GM06990 (cell line): ENCODE results near the gene TMEM178B.

ENCODE experiments used
- DNase-seq: peaks from one replicate; pipeline ENCODE4 v3.0.0-alpha.2; 2011; ENCODE audit not compliant: insufficient read length; ENCODE audit errors: extremely low read depth
- H3K27me3 ChIP-seq: replicated peaks from 2 replicates; pipeline ENCODE4 v1.6.0; 2011; ENCODE audit warnings: low read length; ENCODE audit not compliant: control insufficient read depth, insufficient read depth
- H3K36me3 ChIP-seq: 2 replicates; pipeline ENCODE4 v1.5.1; 2011; ENCODE audit warnings: low read length; ENCODE audit not compliant: control insufficient read depth, insufficient read depth
- H3K4me3 ChIP-seq: replicated peaks from 2 replicates; pipeline ENCODE4 v1.5.1; 2011; ENCODE audit warnings: low read depth, mild to moderate bottlenecking, control low read depth, low read length
- TF ChIP-seq, protein P1 (sequence below): IDR thresholded peaks from 2 replicates; pipeline ENCODE4 v1.5.1; 2011; ENCODE audit warnings: low read length, control low read depth, mild to moderate bottlenecking, inconsistent platforms; ENCODE audit not compliant: insufficient read depth, poor library complexity, severe bottlenecking

Gene TMEM178B

DNA sequence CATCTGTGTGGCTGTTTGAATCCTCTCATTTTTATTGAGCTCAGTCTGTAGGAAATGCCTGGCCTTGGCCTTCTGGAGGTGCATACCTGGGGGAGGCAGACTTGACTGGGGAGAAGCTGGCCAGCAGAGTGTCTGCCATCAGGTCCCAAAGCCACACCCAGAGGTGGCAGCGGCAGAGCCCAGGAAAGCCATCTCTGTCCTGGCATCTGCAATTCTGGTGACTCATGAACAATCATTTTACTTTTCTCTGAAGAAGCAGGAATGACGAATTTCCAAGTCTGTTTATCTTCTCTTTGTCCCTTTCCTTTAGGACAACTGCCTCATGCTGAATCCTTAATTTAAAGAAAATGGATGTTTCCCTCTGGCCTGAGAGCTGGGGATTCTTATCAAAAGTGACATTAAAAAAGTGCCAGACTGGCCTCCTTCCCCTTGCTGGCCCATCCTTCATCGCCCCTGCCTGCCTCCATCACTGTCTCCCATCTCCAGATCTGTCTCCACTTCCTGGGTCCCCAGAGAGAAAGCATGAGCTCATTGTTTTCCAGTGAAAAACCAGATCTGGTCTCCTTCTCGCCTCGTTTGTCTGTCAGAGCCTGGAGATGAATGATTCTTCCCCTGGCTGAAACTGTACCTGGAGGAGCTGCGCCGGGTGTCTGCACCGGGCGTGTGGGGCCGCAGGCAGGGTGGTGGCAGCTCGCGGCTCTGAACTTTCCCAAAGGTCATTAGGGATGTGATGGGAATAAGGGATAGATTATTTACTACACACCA, 124.5 kb downstream of the TMEM178B start:
- H3K27me3 ChIP-seq = no peaks in the 10 kb centered on the region; the same call in 1 of the 2 replicates
- TF ChIP-seq, protein P1, sequence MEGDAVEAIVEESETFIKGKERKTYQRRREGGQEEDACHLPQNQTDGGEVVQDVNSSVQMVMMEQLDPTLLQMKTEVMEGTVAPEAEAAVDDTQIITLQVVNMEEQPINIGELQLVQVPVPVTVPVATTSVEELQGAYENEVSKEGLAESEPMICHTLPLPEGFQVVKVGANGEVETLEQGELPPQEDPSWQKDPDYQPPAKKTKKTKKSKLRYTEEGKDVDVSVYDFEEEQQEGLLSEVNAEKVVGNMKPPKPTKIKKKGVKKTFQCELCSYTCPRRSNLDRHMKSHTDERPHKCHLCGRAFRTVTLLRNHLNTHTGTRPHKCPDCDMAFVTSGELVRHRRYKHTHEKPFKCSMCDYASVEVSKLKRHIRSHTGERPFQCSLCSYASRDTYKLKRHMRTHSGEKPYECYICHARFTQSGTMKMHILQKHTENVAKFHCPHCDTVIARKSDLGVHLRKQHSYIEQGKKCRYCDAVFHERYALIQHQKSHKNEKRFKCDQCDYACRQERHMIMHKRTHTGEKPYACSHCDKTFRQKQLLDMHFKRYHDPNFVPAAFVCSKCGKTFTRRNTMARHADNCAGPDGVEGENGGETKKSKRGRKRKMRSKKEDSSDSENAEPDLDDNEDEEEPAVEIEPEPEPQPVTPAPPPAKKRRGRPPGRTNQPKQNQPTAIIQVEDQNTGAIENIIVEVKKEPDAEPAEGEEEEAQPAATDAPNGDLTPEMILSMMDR = no peak
- DNase-seq = no peak

DNA sequence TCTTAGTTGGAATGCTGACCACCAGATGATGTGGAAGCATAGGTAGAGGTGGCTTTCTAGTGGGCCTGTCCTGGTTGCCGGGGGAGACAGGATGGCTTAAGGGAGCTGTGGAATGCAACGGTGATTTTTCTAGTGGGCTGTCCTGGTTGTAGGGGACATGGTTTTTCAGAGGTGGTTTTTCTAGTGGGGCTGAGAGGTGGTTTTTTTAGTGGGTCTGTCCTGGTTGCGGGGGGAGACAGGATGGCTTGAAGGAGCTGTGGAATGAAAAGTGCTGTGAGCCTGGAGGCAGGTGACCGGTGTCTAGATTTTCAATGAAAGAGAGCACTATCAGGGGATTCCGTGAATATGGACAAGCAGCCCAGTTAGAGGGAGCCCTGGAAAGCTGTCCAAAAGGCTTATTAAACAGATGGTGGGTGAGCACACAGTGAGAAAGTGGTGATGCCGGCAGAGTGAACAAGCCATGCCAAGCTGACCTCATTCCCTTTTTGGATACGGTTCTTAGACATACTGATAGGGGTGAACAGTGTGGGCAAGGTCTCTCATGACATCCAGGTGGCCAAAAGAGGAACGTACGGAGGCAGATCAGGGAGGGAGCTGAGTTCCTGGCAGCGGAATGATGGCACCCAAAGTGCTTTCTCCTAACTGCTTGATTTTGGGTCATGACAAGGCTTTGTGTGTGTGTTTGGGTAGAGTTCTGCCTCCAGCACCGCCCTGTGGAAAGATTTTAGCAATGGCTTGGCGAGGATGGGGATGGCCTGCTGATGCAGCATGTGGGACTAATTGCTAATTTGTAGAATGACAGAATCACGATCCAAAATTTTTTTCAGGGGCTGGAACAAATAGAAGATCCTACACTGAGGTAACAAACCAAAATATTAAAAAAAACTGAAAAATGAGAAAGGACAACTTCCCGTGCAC, 126.6 kb downstream of the TMEM178B start:
- H3K36me3 ChIP-seq = no peaks in the 10 kb centered on the region
- H3K27me3 ChIP-seq = no peaks in the 10 kb centered on the region; the same call in 1 of the 2 replicates
- H3K4me3 ChIP-seq = no peak overlapping the region
- TF ChIP-seq, protein P1 = no peak
- DNase-seq = no peak

More for the DNA sequence above, 124.5 kb downstream of the TMEM178B start:
- Histone ChIP-seq H3K4me3 (no peak overlapping the region), H3K36me3 (no peaks in the 10 kb centered on the region)

DNA sequence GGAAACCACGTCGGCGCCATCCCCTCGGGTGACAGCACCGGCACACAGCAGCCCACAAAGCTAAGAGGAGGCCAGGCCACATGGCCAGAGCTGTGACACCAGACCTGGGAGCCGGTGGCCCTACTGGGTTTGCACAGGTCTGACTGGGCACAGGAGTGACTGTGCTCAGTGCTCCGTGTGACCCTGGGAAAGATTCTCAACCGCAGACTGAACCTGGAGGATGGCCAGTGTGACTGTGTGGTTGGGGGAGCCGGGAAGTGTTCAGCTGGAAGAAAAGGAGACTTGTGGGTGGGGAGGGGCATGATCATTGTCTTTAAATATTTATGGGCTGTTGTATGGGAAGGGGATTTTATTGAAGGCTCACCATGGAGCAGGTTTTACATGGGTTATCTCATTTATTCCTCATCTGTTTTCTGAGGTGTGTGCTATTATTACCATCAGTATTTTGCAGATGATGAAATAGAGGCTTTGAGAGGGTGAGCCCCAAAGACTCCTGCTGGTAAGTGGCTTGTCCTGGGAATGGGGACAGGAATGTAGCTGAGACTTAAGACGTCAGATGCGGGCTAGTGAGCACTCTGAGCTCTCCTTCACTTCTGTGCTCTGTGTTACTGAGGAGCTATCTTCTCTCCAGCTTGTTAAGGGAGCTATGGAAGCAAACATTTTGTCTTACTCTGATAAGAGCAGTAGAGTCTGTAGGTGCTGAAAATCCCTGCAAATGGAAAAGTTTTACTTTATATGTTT, 127.5 kb downstream of the TMEM178B start:
- DNase-seq = no peak
- TF ChIP-seq, protein P1 = no peak
- Histone ChIP-seq H3K27me3 (no peaks in the 10 kb centered on the region; the same call in 1 of the 2 replicates), H3K36me3 (no peaks in the 10 kb centered on the region), H3K4me3 (no peak overlapping the region)

DNA sequence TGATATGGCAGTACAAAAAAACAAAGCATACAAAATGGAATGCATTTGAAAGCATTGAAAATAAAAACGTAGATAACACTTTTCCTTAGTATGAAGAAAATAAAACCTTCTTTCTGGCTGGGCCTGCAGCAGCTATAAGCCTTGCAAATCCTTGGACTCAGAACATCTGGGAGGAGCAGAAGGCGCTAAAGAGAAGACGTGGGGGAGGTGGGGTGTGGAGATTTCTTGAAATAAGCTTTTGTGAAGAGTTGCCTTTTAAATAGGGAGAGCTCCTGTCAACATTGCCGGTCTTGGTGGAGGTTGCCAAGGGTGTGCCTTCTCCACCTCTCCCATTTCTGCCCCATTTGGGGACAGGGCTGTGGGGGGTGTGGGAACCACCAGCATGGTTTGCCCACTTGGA, 128.7 kb downstream of the TMEM178B start:
- H3K36me3 ChIP-seq = no peaks in the 10 kb centered on the region
- H3K4me3 ChIP-seq = no peak overlapping the region
- no peak for DNase-seq
- H3K27me3 ChIP-seq = no peaks in the 10 kb centered on the region; the same call in 1 of the 2 replicates
- TF ChIP-seq, protein P1 = no peak

DNA sequence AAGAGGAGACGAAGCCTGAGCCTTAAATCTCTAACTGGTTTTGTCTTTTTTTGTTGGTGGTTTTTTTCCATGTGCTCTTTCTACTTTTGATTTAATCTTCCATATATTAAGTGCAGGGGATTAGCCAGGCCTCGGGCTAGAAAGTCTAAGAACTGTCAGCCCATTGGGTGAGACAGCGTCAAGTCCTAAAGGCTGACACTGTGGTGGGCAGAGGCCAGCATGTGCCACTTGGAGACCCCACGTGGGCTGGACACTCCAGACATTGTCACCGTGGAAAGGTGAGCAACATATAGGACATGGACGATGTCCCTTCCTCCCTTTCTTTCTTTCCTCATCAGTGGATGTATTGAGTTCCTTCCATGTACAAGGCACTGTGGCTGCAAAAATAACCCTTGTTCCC, 129.3 kb downstream of the TMEM178B start:
- Histone ChIP-seq H3K4me3 (no peak overlapping the region), H3K36me3 (no peaks in the 10 kb centered on the region), H3K27me3 (no peaks in the 10 kb centered on the region; the same call in 1 of the 2 replicates)
- DNase-seq = no peak
- TF ChIP-seq, protein P1 = no peak
